HG03108 (cell line): Measurements from ENCODE around the gene NR0B2.
"Not testable (repeated sequence)": the region's sequence is repeated elsewhere in the genome, so short reads cannot be mapped to it uniquely, and the experiment has no call there.

ENCODE experiments used
- ATAC-seq: cut with Tn5 transposase; IDR thresholded peaks from one replicate; pipeline ENCODE4 v1.9.1; 2021; ENCODE audit warnings: moderate library complexity; ENCODE audit not compliant: unreplicated experiment

The NR0B2 gene

GRCh38 chr1:26894263-26894662, 19.5 kb downstream of the NR0B2 start:
- no peak for ATAC-seq

- peak; percentile 17 for ATAC-seq
These were observed 23.3 kb downstream of the NR0B2 start for GRCh38 chr1:26890467-26890796.

- ATAC-seq = peak; percentile 82
These were observed 24.0 kb downstream of the NR0B2 start, which contains the start of gene GPN2 for GRCh38 chr1:26889551-26890466. GPN2 (minus strand) TSS chr1:26890283; CDS start chr1:26890096, 187 bp downstream.

- no peak for ATAC-seq
These were observed 25.5 kb downstream of the NR0B2 start for GRCh38 chr1:26888231-26888630.

- ATAC-seq = no peak
These were observed 26.6 kb downstream of the NR0B2 start for GRCh38 chr1:26887125-26887524.

GRCh38 chr1:26882696-26883463, 30.9 kb downstream of the NR0B2 start:
- ATAC-seq = no peak

- ATAC-seq = not testable (repeated sequence)
These were observed 32.2 kb downstream of the NR0B2 start for GRCh38 chr1:26881611-26882010.

- no peak for ATAC-seq
These were observed 34.0 kb downstream of the NR0B2 start for GRCh38 chr1:26879793-26880192.

- no peak for ATAC-seq
These were observed 36.4 kb downstream of the NR0B2 start for GRCh38 chr1:26877326-26877725.

GRCh38 chr1:26874896-26875295, 38.9 kb downstream of the NR0B2 start:
- ATAC-seq = no peak

- not testable (repeated sequence) for ATAC-seq
These were observed 40.7 kb downstream of the NR0B2 start for GRCh38 chr1:26873097-26873496.

GRCh38 chr1:26864610-26865480, 48.9 kb downstream of the NR0B2 start:
- peak; percentile 90 for ATAC-seq

- no peak for ATAC-seq
These were observed 50.1 kb downstream of the NR0B2 start for GRCh38 chr1:26863685-26864077.

- ATAC-seq = no peak
These were observed 50.7 kb downstream of the NR0B2 start, which contains the start of gene SFN for GRCh38 chr1:26862781-26863684. SFN (plus strand) TSS chr1:26863149; CDS start chr1:26863213, 64 bp downstream.

GRCh38 chr1:26861889-26862378, 51.8 kb downstream of the NR0B2 start:
- no peak for ATAC-seq
